GM18526 (cell line): ENCODE measurements around the gene UBFD1.
A peak's percentile ranks its signal among the peaks of the same experiment; 100 is the strongest.

Experiments
- POLR2A ChIP-seq: IDR thresholded peaks from 3 replicates; pipeline ENCODE4 v1.6.1; 2011; ENCODE audit not compliant: insufficient read length; ENCODE audit errors: extremely low read depth

UBFD1 gene

GRCh38 chr16:23580391-23580790, 22.9 kb downstream of the UBFD1 start:
- TF ChIP-seq POLR2A: no peak

GRCh38 chr16:23581764-23582163, 24.2 kb downstream of the UBFD1 start:
- TF ChIP-seq POLR2A: no peak

- TF ChIP-seq POLR2A: no peak
These were observed 26.9 kb downstream of the UBFD1 start for GRCh38 chr16:23584186-23585076.

GRCh38 chr16:23587726-23588125, 30.2 kb downstream of the UBFD1 start:
- TF ChIP-seq POLR2A: no peak

- no peak for TF ChIP-seq POLR2A
These were observed 32.7 kb downstream of the UBFD1 start for GRCh38 chr16:23590181-23590580.

GRCh38 chr16:23594186-23594585, 36.7 kb downstream of the UBFD1 start:
- no peak for TF ChIP-seq POLR2A

GRCh38 chr16:23595246-23595950, 37.9 kb downstream of the UBFD1 start:
- TF ChIP-seq POLR2A: no peak

- TF ChIP-seq POLR2A: peak; percentile 81
These were observed 38.6 kb downstream of the UBFD1 start, which contains the start of gene NDUFAB1 for GRCh38 chr16:23595951-23596720. Gene NDUFAB1 (minus strand): TSS chr16:23596316. CDS start chr16:23596290, 26 bp downstream.

- no peak for TF ChIP-seq POLR2A
These were observed 39.7 kb downstream of the UBFD1 start for GRCh38 chr16:23597003-23597756.

- TF ChIP-seq POLR2A: no peak
These were observed 50.2 kb downstream of the UBFD1 start for GRCh38 chr16:23607726-23608125.

GRCh38 chr16:23608194-23608593, 50.7 kb downstream of the UBFD1 start:
- TF ChIP-seq POLR2A: no peak

- TF ChIP-seq POLR2A: no peak
These were observed 52.4 kb downstream of the UBFD1 start for GRCh38 chr16:23609929-23610328.

- no peak for TF ChIP-seq POLR2A
These were observed 54.4 kb downstream of the UBFD1 start for GRCh38 chr16:23611936-23612335.

- TF ChIP-seq POLR2A: no peak
These were observed 58.3 kb downstream of the UBFD1 start for GRCh38 chr16:23615805-23616204.
